Measurements from ENCODE around the gene EGR2.

DNA sequence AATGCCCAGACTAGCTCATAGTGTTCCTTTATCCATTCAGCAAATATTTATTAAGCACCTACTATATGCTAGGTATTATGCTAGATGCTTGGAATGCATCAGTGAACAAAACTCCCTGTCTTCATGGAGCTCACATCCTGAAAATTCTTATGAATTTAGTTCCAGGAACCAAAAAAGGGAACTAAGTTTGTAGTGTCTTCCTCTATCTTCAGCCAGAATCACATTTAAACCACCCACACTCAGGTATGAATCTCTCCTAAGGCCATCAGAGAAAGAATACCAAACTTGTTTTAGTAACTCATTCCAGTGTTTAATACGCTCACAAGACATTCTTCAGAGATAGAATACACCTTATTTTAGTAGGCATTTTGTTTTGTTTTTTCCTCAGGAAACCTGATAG, 10.1 kb upstream of the EGR2 start:
- no peak for TF ChIP-seq EZH2 (IDR thresholded peaks at IDR 0.05; ENCODE audit: insufficient read depth, poor library complexity, severe bottlenecking)
- no peak for TF ChIP-seq EZH2phosphoT487 (IDR thresholded peaks at IDR 0.05; ENCODE audit: insufficient read depth, low read depth)
